Mesothelial cell of epicardium (in vitro differentiated cells): ENCODE results near the gene DUSP22. TPM values are rescaled to one million over a fixed set of nuclear protein-coding genes. Genes with fewer than 3 reads are reported as not detected.

Source experiments
- DNase-seq, 2 experiments: peaks; one replicate each; pipeline ENCODE4 v3.0.0; 2021; ENCODE audit warnings: low spot score in 2 of 2; ENCODE audit not compliant: unreplicated experiment in 2 of 2
- H3K27ac Mint-ChIP-seq: 2 replicates; pipeline ENCODE4 v1.8.0; 2021; ENCODE audit warnings: mixed read lengths
- H3K27me3 Mint-ChIP-seq: 2 replicates; pipeline ENCODE4 v1.8.0; 2021; ENCODE audit warnings: low read depth, mixed read lengths
- H3K36me3 Mint-ChIP-seq: 2 replicates; pipeline ENCODE4 v1.8.0; 2021; ENCODE audit warnings: mixed read lengths
- H3K4me1 Mint-ChIP-seq: 2 replicates; pipeline ENCODE4 v1.8.0; 2021; ENCODE audit warnings: mixed read lengths
- H3K4me3 Mint-ChIP-seq: 2 replicates; pipeline ENCODE4 v1.8.0; 2021; ENCODE audit warnings: mild to moderate bottlenecking, moderate library complexity, mixed read lengths
- H3K9me3 Mint-ChIP-seq: 2 replicates; pipeline ENCODE4 v1.8.0; 2021; ENCODE audit warnings: mixed read lengths
- total RNA-seq: library from RNA; stranded (reverse); gene quantifications from 3 replicates; pipeline ENCODE4 v1.2.1, GENCODE V29; 2021
- TF ChIP-seq, protein P1 (sequence below): fragments of 200-600 bp; sonication (generic); IDR thresholded peaks from one replicate; pipeline ENCODE4 v1.5.0; 2021; ENCODE audit warnings: antibody characterized with exemption; ENCODE audit not compliant: unreplicated experiment

The DUSP22 gene
- total RNA-seq, 1 donor from 2014 or later = 32.0 TPM

DNA sequence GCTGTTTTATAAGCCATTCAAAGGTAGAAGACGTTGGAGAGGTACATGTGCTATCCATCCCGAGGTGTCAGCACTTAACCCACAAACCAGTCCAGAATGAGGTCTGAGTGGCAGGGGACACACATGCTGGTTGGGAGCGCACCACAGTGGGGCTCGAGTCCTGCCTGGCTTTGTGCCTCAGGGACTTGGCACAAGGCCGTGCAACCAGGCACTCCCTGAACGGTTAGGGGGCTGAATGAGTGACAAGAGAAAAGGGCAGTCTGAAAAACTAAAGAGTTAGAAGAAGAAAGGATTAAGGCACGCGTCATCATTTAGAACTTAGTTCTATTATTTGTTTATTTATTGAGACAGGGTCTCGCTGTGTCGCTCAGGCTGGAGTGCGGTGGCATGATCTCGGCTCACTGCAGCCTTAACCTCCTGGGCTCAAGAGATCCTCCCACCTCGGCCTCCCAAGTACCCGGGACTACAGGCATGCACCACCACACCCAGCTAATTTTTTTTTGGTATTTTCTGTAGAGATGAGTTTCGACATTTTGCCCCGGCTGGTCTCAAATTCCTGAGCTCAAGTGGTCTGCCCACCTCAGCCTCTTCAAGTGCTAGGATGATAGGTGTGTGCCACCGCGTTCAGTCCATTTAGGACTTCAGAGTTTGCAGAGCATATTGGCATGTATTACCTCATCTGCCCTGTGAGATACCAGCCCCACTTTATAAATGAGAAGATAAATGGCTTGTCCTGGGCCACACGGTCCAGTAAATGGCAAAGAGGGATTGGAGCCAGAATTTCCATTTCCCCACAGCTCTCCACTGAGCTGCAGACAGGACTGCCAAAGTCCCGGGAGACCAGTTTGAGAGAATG is 51.9 kb downstream of the DUSP22 start:
- peaks cover 20% of the 10 kb centered on the region for H3K9me3 Mint-ChIP-seq

DNA sequence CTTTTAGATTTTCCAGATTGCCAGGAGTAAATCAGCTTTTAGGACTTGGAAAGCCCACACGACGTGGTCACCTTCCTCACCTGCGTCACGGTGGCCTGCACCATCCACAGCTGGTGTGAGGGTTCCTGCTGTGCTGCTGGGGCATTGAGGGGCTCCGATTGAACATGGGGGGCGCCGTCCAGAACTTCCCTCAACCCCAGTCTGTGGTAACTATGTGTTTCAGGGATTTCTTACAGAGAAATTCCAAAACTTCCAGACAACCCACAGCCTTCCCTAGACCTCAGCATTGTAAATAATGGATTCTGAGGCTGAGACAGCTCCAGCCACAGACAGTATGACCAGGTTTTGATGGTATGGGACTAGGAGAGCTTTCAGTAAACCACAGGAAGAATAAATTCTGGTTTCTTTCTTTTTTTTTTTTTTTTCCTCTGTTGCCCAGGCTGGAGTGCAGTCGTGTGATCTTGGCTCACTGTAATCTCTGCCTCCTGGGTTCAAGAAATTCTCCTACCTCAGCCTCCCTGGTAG is 52.6 kb downstream of the DUSP22 start:
- Mint-ChIP-seq H3K27ac (no peak overlapping the region), H3K36me3 (peaks cover 16% of the 10 kb centered on the region), H3K4me3 (no peak overlapping the region), H3K4me1 (no peaks in the 10 kb centered on the region), H3K27me3 (no peaks in the 10 kb centered on the region), H3K9me3 (peaks cover 20% of the 10 kb centered on the region)
- TF ChIP-seq, protein P1, sequence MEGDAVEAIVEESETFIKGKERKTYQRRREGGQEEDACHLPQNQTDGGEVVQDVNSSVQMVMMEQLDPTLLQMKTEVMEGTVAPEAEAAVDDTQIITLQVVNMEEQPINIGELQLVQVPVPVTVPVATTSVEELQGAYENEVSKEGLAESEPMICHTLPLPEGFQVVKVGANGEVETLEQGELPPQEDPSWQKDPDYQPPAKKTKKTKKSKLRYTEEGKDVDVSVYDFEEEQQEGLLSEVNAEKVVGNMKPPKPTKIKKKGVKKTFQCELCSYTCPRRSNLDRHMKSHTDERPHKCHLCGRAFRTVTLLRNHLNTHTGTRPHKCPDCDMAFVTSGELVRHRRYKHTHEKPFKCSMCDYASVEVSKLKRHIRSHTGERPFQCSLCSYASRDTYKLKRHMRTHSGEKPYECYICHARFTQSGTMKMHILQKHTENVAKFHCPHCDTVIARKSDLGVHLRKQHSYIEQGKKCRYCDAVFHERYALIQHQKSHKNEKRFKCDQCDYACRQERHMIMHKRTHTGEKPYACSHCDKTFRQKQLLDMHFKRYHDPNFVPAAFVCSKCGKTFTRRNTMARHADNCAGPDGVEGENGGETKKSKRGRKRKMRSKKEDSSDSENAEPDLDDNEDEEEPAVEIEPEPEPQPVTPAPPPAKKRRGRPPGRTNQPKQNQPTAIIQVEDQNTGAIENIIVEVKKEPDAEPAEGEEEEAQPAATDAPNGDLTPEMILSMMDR = no peak
- DNase-seq = no peak

More for the DNA sequence above, 51.9 kb downstream of the DUSP22 start:
- peaks cover 14% of the 10 kb centered on the region for H3K36me3 Mint-ChIP-seq
- no peaks in the 10 kb centered on the region for H3K27me3 Mint-ChIP-seq
- H3K27ac Mint-ChIP-seq = no peak overlapping the region
- DNase-seq = no peak
- H3K4me3 Mint-ChIP-seq = no peak overlapping the region
- TF ChIP-seq, protein P1 = no peak
- no peaks in the 10 kb centered on the region for H3K4me1 Mint-ChIP-seq

DNA sequence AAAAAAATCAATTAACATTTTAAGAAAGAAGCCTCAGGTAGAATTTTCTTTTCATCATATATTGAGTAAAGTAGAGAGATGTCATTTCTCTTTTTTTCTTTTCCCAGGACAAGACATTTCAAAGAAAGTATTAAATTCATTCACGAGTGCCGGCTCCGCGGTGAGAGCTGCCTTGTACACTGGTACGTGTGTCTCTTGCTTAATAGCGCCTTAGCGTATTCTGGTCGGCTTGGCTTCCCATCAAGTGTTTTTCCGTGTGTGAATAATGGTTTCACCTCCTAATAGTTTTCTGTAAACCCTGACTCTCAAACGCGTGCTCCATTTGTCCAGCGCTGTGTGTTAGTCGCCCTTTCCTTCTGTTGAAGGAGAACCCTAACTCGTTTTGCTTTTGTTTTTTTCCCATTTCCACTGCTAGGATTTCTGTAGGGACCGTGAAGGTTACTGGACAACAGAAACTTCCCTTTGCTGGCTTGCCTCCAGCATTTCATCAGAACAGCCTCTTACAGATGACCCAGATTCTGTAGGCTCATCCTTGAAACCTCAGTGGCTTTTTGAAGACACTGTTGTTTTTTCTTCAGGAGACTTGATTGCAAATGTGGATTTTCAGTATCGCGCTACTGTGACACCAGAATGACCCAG is 53.6 kb downstream of the DUSP22 start:
- TF ChIP-seq, protein P1 = no peak
- Mint-ChIP-seq H3K4me1 (no peaks in the 10 kb centered on the region), H3K4me3 (no peak overlapping the region), H3K36me3 (peaks cover 14% of the 10 kb centered on the region), H3K27ac (no peak overlapping the region), H3K27me3 (no peaks in the 10 kb centered on the region), H3K9me3 (peaks cover 20% of the 10 kb centered on the region)
- no peak for DNase-seq

DNA sequence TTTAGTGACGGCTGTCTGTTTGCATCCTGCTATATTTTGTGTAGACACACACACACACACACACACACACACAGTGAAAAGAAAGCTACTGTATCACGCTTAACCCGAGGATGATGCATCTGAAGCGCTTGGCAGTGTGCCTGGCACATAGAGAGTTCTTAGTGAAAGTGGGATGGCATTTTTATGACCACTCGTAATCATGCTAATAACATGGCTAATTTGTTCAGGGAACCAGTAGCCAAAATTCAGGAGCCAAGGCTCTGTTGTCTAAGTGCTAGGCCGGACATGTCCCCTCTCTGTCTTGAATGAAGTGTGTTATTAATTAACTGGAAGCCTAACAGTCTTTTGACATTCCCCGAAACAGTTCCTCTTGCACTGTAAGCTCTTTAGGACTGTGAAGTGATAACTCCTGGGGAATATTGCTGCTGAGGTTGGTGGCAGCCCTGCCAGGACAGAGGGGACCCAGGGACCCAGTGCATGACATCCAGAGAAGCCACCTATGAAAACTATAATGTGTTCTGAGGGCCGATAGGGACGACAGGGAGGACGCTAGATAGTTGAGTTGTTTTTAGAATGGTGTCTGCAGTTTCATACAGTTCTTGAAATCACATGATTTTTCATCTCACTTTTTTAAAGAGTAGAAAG is 54.2 kb downstream of the DUSP22 start:
- Mint-ChIP-seq H3K4me1 (no peaks in the 10 kb centered on the region), H3K4me3 (no peak overlapping the region), H3K9me3 (peaks cover 24% of the 10 kb centered on the region), H3K27ac (no peak overlapping the region), H3K36me3 (peaks cover 16% of the 10 kb centered on the region), H3K27me3 (no peaks in the 10 kb centered on the region)
- DNase-seq = no peak
- TF ChIP-seq, protein P1 = no peak

DNA sequence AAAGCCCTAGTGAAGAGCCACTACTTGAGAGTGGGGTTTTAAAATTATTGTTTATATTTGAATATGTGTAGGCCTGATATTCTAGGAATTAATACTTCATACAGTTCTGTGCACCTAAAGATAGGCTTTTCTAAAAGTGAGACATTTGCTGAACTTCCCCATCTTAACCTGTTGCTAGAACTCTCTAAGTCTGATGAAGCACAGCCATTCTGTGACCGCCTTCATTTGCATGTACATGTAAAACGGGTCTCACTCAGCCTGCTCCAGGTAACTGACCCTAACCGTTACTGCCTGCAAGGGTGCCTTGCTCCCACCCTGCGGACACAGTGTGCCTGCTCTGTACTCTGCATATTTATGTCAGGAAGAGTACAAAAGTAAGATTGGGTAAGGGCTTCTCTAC is 54.9 kb downstream of the DUSP22 start:
- H3K4me3 Mint-ChIP-seq = no peak overlapping the region
- peaks cover 13% of the 10 kb centered on the region for H3K36me3 Mint-ChIP-seq
- no peaks in the 10 kb centered on the region for H3K4me1 Mint-ChIP-seq
- H3K27ac Mint-ChIP-seq = no peak overlapping the region
- DNase-seq = no peak
- H3K27me3 Mint-ChIP-seq = no peaks in the 10 kb centered on the region
- H3K9me3 Mint-ChIP-seq = peaks cover 24% of the 10 kb centered on the region
- TF ChIP-seq, protein P1 = no peak
